Measurements from ENCODE around the gene IRAK2.

DNA sequence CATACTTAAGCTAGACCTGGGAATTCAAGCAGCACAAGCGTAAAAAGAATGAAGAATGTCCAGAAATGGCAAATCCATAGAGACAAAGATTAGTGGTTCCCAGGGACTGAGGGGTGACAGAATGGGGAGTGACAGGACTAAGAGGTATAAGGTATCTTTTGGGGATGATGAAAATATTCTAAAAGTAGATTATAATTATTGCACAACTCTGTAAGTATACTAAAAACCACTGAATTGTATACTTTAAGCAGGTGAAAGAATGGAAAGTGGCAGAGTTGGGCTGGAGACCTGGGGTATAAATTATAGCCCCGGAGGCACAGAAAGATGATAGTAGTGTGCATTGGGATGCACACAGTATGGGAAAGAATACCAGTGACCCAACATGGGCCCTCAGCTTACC is 43.7 kb upstream of the IRAK2 start:
- no peak for TF ChIP-seq POLR2A (IDR thresholded peaks at IDR 0.05)
- TF ChIP-seq, protein P1, sequence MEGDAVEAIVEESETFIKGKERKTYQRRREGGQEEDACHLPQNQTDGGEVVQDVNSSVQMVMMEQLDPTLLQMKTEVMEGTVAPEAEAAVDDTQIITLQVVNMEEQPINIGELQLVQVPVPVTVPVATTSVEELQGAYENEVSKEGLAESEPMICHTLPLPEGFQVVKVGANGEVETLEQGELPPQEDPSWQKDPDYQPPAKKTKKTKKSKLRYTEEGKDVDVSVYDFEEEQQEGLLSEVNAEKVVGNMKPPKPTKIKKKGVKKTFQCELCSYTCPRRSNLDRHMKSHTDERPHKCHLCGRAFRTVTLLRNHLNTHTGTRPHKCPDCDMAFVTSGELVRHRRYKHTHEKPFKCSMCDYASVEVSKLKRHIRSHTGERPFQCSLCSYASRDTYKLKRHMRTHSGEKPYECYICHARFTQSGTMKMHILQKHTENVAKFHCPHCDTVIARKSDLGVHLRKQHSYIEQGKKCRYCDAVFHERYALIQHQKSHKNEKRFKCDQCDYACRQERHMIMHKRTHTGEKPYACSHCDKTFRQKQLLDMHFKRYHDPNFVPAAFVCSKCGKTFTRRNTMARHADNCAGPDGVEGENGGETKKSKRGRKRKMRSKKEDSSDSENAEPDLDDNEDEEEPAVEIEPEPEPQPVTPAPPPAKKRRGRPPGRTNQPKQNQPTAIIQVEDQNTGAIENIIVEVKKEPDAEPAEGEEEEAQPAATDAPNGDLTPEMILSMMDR (IDR thresholded peaks at IDR 0.05) = no peak
